GM21619 (cell line): Measurements from ENCODE around the gene RPL19.
A peak's percentile ranks its signal among the peaks of the same experiment; 100 is the strongest.

Source experiments
- ATAC-seq: cut with Tn5 transposase; IDR thresholded peaks from one replicate; pipeline ENCODE4 v1.9.1; 2021; ENCODE audit not compliant: unreplicated experiment

Gene RPL19

GRCh38 chr17:39196808-39197291 lies 3.2 kb upstream of the RPL19 start:
- no peak for ATAC-seq

- ATAC-seq: peak; percentile 31
These were observed 2.5 kb upstream of the RPL19 start, which contains the start of gene CACNB1 for GRCh38 chr17:39197380-39198185. Gene CACNB1, minus strand, starts transcription at chr17:39197669. Its CDS starts 174 bp downstream, at chr17:39197495.

GRCh38 chr17:39198186-39198566 lies 1.9 kb upstream of the RPL19 start:
- ATAC-seq: no peak

- ATAC-seq: peak; percentile 47
These were observed 338 bp upstream of the RPL19 start for GRCh38 chr17:39199820-39200069.

- ATAC-seq: no peak
These were observed 951 bp downstream of the RPL19 start for GRCh38 chr17:39200957-39201510.

GRCh38 chr17:39204245-39204644 lies 4.2 kb downstream of the RPL19 start:
- no peak for ATAC-seq

- no peak for ATAC-seq
These were observed 5.0 kb downstream of the RPL19 start for GRCh38 chr17:39205112-39205526.

- no peak for ATAC-seq
These were observed 8.1 kb downstream of the RPL19 start for GRCh38 chr17:39208136-39208535.

GRCh38 chr17:39208893-39209292 lies 8.8 kb downstream of the RPL19 start:
- peak; percentile 40 for ATAC-seq

GRCh38 chr17:39209317-39210092 lies 9.4 kb downstream of the RPL19 start:
- no peak for ATAC-seq

GRCh38 chr17:39210093-39210434 lies 10.0 kb downstream of the RPL19 start:
- no peak for ATAC-seq

- ATAC-seq: no peak
These were observed 12.2 kb downstream of the RPL19 start for GRCh38 chr17:39212195-39212810.

- ATAC-seq: no peak
These were observed 12.9 kb downstream of the RPL19 start for GRCh38 chr17:39212841-39213480.

GRCh38 chr17:39213852-39214251 lies 13.8 kb downstream of the RPL19 start:
- ATAC-seq: no peak

GRCh38 chr17:39217734-39218369 lies 17.8 kb downstream of the RPL19 start:
- ATAC-seq: no peak

GRCh38 chr17:39218906-39219305 lies 18.8 kb downstream of the RPL19 start:
- ATAC-seq: no peak

GRCh38 chr17:39219647-39220154 lies 19.6 kb downstream of the RPL19 start:
- ATAC-seq: no peak

GRCh38 chr17:39221572-39221971 lies 21.5 kb downstream of the RPL19 start:
- no peak for ATAC-seq

GRCh38 chr17:39222151-39222550 lies 22.1 kb downstream of the RPL19 start:
- ATAC-seq: no peak
